CD8-positive, alpha-beta memory T cell (primary cell): ENCODE measurements around the gene FYN. TPM values are rescaled to one million over a fixed set of nuclear protein-coding genes. Genes with fewer than 3 reads are reported as not detected.

Source experiments
- CTCF ChIA-PET: fragments of 350-600 bp; sonication (Branson Sonifier 250); formaldehyde crosslinking; loops from one replicate; lab custom pipeline; 2021; ENCODE audit warnings: antibody characterized with exemption; lab: Charles Lee
- POLR2A ChIA-PET: fragments of 350-600 bp; sonication (Branson Sonifier 250); formaldehyde crosslinking; loops from one replicate; lab custom pipeline; 2021; ENCODE audit warnings: antibody characterized with exemption; lab: Charles Lee
- DNase-seq, 5 donors: peaks; one replicate each; pipeline versions ENCODE4 v3.0.0 to v3.0.0-alpha.2; 2020 to 2022; ENCODE audit warnings: mixed read lengths in 1 of 5
- H3K27ac ChIP-seq: one replicate; pipeline ENCODE4 v1.7.0; 2013; ENCODE audit warnings: low read depth, mild to moderate bottlenecking, low read length, moderate library complexity
- H3K27me3 ChIP-seq: 2 replicates; pipeline ENCODE4 v1.7.0; 2013; ENCODE audit warnings: low read length, mild to moderate bottlenecking; ENCODE audit not compliant: insufficient read depth, poor library complexity, severe bottlenecking
- H3K36me3 ChIP-seq: 2 replicates; pipeline ENCODE4 v1.7.0; 2013; ENCODE audit warnings: mild to moderate bottlenecking, low read length, moderate library complexity; ENCODE audit not compliant: insufficient read depth
- H3K4me1 ChIP-seq: 2 replicates; pipeline ENCODE4 v1.7.0; 2013; ENCODE audit warnings: mild to moderate bottlenecking, low read length, moderate library complexity; ENCODE audit not compliant: insufficient read depth
- H3K4me3 ChIP-seq: 2 replicates; pipeline ENCODE4 v1.7.0; 2013; ENCODE audit warnings: mild to moderate bottlenecking, low read length
- H3K9me3 ChIP-seq: 2 replicates; pipeline ENCODE4 v1.7.0; 2013; ENCODE audit warnings: mild to moderate bottlenecking, low read length
- H3K27ac Mint-ChIP-seq, 8 donors: one replicate each; pipeline ENCODE4 v1.8.0; 2020 to 2021; ENCODE audit warnings: mixed read lengths in 8 of 8, mild to moderate bottlenecking in 6 of 8, inconsistent platforms in 3 of 8, moderate library complexity in 3 of 8
- H3K27me3 Mint-ChIP-seq, 2 donors: one replicate each; pipeline ENCODE4 v1.8.0; 2020 to 2021; ENCODE audit warnings: mixed read lengths in 2 of 2, mild to moderate bottlenecking in 1 of 2, moderate library complexity in 1 of 2
- H3K36me3 Mint-ChIP-seq, 3 donors: one replicate each; pipeline ENCODE4 v1.8.0; 2020 to 2021; ENCODE audit warnings: mixed read lengths in 3 of 3, inconsistent platforms in 1 of 3, mild to moderate bottlenecking in 1 of 3
- H3K4me1 Mint-ChIP-seq, 3 donors: one replicate each; pipeline ENCODE4 v1.8.0; 2020 to 2021; ENCODE audit warnings: mixed read lengths in 3 of 3, inconsistent platforms in 1 of 3, mild to moderate bottlenecking in 1 of 3
- H3K4me3 Mint-ChIP-seq, 7 donors: one replicate each; pipeline ENCODE4 v1.8.0; 2020 to 2021; ENCODE audit warnings: mixed read lengths in 7 of 7, mild to moderate bottlenecking in 6 of 7, moderate library complexity in 4 of 7, inconsistent platforms in 2 of 7
- H3K9me3 Mint-ChIP-seq, 5 donors: one replicate each; pipeline ENCODE4 v1.8.0; 2020 to 2022; ENCODE audit warnings: mixed read lengths in 5 of 5, mild to moderate bottlenecking in 3 of 5, moderate library complexity in 2 of 5, inconsistent platforms in 1 of 5
- polyA plus RNA-seq: library from polyadenylated mRNA; unstranded; fragments of 300-500 nt; fragmentation: Illumina TruSeq; gene quantifications from one replicate; pipeline ENCODE4 v1.2.3, GENCODE V29; 2021
- total RNA-seq, 2 experiments: library from RNA; stranded (reverse); gene quantifications; one replicate each; pipeline ENCODE4 v1.2.3, GENCODE V29; 2021

Gene FYN
- total RNA-seq (100 to 1,000 TPM; 481 to 491 TPM), polyA plus RNA-seq (611 TPM)

GRCh38 chr6:111873178-111874024, at the start of gene FYN:
TSS of gene FYN (minus strand) at chr6:111873452. CDS start at chr6:111720051, 153,401 bp downstream.
- H3K4me3 ChIP-seq: peak within 1 kb of the TSS; percentile 88
- H3K9me3 Mint-ChIP-seq: no peaks in the 10 kb centered on the region
- H3K27me3 ChIP-seq: no peaks in the 10 kb centered on the region
- no peaks in the 10 kb centered on the region for H3K36me3 ChIP-seq
- no peaks in the 10 kb centered on the region for H3K9me3 ChIP-seq
- no peaks in the 10 kb centered on the region for H3K27me3 Mint-ChIP-seq
- CTCF ChIA-PET: interaction anchor here (0.7 to 2.1 kb wide), 24 partner anchors 10 to 267 kb away, joined by 3 to 10 read pairs (median 4); partner anchors contain the start of gene TRAF3IP2
- POLR2A ChIA-PET: interaction anchor here (0.6 to 1.8 kb wide), 19 partner anchors 8 to 150 kb away, joined by 3 to 10 read pairs (median 3); no protein-coding TSS in a partner anchor
- peak within 1 kb of the TSS; percentile 85 for H3K27ac ChIP-seq
- DNase-seq: peak; percentile 97 to 99 (median 98)
- H3K4me1 ChIP-seq: peaks cover 35% of the 10 kb centered on the region
- H3K4me1 Mint-ChIP-seq: peaks cover 39 to 45% (median 43%) of the 10 kb centered on the region in 3 donors
- peak within 1 kb of the TSS; percentile 94 to 99 (median 98) for H3K4me3 Mint-ChIP-seq
- peaks cover 0 to 35% (median 2%) of the 10 kb centered on the region in 3 donors for H3K36me3 Mint-ChIP-seq
- H3K27ac Mint-ChIP-seq: peak within 1 kb of the TSS; percentile 89 to 99 (median 97)

- ChIA-PET CTCF (no interaction called here), POLR2A (no interaction called here)
- Mint-ChIP-seq H3K4me1 (peaks cover 0 to 5% (median 0%) of the 10 kb centered on the region in 3 donors), H3K27ac (no peak overlapping the region), H3K27me3 (no peaks in the 10 kb centered on the region), H3K4me3 (no peak overlapping the region), H3K9me3 (no peaks in the 10 kb centered on the region), H3K36me3 (no peaks in the 10 kb centered on the region)
- H3K4me3 ChIP-seq: no peak overlapping the region
- H3K4me1 ChIP-seq: no peaks in the 10 kb centered on the region
- H3K27ac ChIP-seq: no peak overlapping the region
- no peak for DNase-seq
- no peaks in the 10 kb centered on the region for H3K27me3 ChIP-seq
- H3K36me3 ChIP-seq: no peaks in the 10 kb centered on the region
- no peaks in the 10 kb centered on the region for H3K9me3 ChIP-seq
These were observed 49.4 kb upstream of the FYN start for GRCh38 chr6:111922454-111923297.

GRCh38 chr6:111921103-111921502, 47.9 kb upstream of the FYN start:
- CTCF ChIA-PET: interaction anchor here (1.0 kb wide), 2 partner anchors 144 to 211 kb away, joined by 3 to 4 read pairs; no protein-coding TSS in a partner anchor

GRCh38 chr6:111920578-111920977, 47.3 kb upstream of the FYN start:
- ChIA-PET POLR2A (no interaction called here), CTCF (interaction anchor here (1.0 kb wide), 2 partner anchors 143 to 211 kb away, joined by 3 to 4 read pairs; no protein-coding TSS in a partner anchor)
- no peak overlapping the region for H3K27ac ChIP-seq
- no peak for DNase-seq
- Mint-ChIP-seq H3K4me1 (peaks cover 0 to 5% (median 0%) of the 10 kb centered on the region in 3 donors), H3K36me3 (no peaks in the 10 kb centered on the region), H3K9me3 (no peaks in the 10 kb centered on the region), H3K4me3 (no peak overlapping the region), H3K27ac (peak overlapping the region in 1 of 8 donors; percentile 21), H3K27me3 (no peaks in the 10 kb centered on the region)
- H3K27me3 ChIP-seq: no peaks in the 10 kb centered on the region
- no peaks in the 10 kb centered on the region for H3K9me3 ChIP-seq
- no peak overlapping the region for H3K4me3 ChIP-seq
- no peaks in the 10 kb centered on the region for H3K36me3 ChIP-seq
- H3K4me1 ChIP-seq: no peaks in the 10 kb centered on the region

More at GRCh38 chr6:111921103-111921502, 47.9 kb upstream of the FYN start:
- H3K4me1 ChIP-seq: no peaks in the 10 kb centered on the region
- Mint-ChIP-seq H3K27me3 (no peaks in the 10 kb centered on the region), H3K9me3 (no peaks in the 10 kb centered on the region), H3K36me3 (no peaks in the 10 kb centered on the region), H3K27ac (peak overlapping the region in 1 of 8 donors; percentile 23), H3K4me1 (peaks cover 0 to 5% (median 0%) of the 10 kb centered on the region in 3 donors), H3K4me3 (no peak overlapping the region)
- no peaks in the 10 kb centered on the region for H3K27me3 ChIP-seq
- H3K27ac ChIP-seq: no peak overlapping the region
- no peak overlapping the region for H3K4me3 ChIP-seq
- H3K9me3 ChIP-seq: no peaks in the 10 kb centered on the region
- no peaks in the 10 kb centered on the region for H3K36me3 ChIP-seq
- POLR2A ChIA-PET: no interaction called here
- no peak for DNase-seq

- Mint-ChIP-seq H3K9me3 (no peaks in the 10 kb centered on the region), H3K4me3 (no peak overlapping the region), H3K27me3 (no peaks in the 10 kb centered on the region), H3K4me1 (peaks cover 0 to 2% (median 0%) of the 10 kb centered on the region in 3 donors), H3K27ac (no peak overlapping the region), H3K36me3 (no peaks in the 10 kb centered on the region)
- Histone ChIP-seq H3K4me3 (no peak overlapping the region), H3K27me3 (no peaks in the 10 kb centered on the region), H3K4me1 (no peaks in the 10 kb centered on the region), H3K36me3 (no peaks in the 10 kb centered on the region), H3K27ac (no peak overlapping the region), H3K9me3 (no peaks in the 10 kb centered on the region)
- CTCF ChIA-PET: no interaction called here
- no peak for DNase-seq
- POLR2A ChIA-PET: no interaction called here
These were observed 45.6 kb upstream of the FYN start for GRCh38 chr6:111918825-111919224.

- Mint-ChIP-seq H3K9me3 (no peaks in the 10 kb centered on the region), H3K4me1 (peaks cover 0 to 5% (median 0%) of the 10 kb centered on the region in 3 donors), H3K36me3 (no peaks in the 10 kb centered on the region), H3K4me3 (no peak overlapping the region), H3K27ac (no peak overlapping the region), H3K27me3 (no peaks in the 10 kb centered on the region)
- H3K4me3 ChIP-seq: no peak overlapping the region
- H3K36me3 ChIP-seq: no peaks in the 10 kb centered on the region
- no peaks in the 10 kb centered on the region for H3K4me1 ChIP-seq
- no peaks in the 10 kb centered on the region for H3K9me3 ChIP-seq
- H3K27me3 ChIP-seq: no peaks in the 10 kb centered on the region
- DNase-seq: no peak
- ChIA-PET POLR2A (no interaction called here), CTCF (no interaction called here)
- H3K27ac ChIP-seq: no peak overlapping the region
These were observed 43.5 kb upstream of the FYN start for GRCh38 chr6:111916747-111917146.

- Histone ChIP-seq H3K9me3 (no peaks in the 10 kb centered on the region), H3K4me1 (no peaks in the 10 kb centered on the region), H3K36me3 (no peaks in the 10 kb centered on the region), H3K27ac (no peak overlapping the region), H3K4me3 (no peak overlapping the region), H3K27me3 (no peaks in the 10 kb centered on the region)
- H3K9me3 Mint-ChIP-seq: no peaks in the 10 kb centered on the region
- H3K4me3 Mint-ChIP-seq: no peak overlapping the region
- no peak for DNase-seq
- ChIA-PET CTCF (interaction anchor here (1.6 kb wide), 1 partner anchor 12 kb away, joined by 5 read pairs; no protein-coding TSS in a partner anchor), POLR2A (no interaction called here)
- H3K27ac Mint-ChIP-seq: no peak overlapping the region
- H3K36me3 Mint-ChIP-seq: no peaks in the 10 kb centered on the region
- H3K27me3 Mint-ChIP-seq: no peaks in the 10 kb centered on the region
- peaks cover 0 to 5% (median 0%) of the 10 kb centered on the region in 3 donors for H3K4me1 Mint-ChIP-seq
These were observed 41.4 kb upstream of the FYN start for GRCh38 chr6:111914617-111915016.
